Ovary (tissue), 3 donors: ENCODE results near the gene PINLYP.

ENCODE experiments used
- POLR2A ChIP-seq: fragments of 450-650 bp; IDR thresholded peaks from one replicate; pipeline ENCODE4 v1.6.1; 2017; ENCODE audit warnings: antibody characterized with exemption, mild to moderate bottlenecking, moderate library complexity
- TF ChIP-seq, protein P1 (sequence below), 3 donors: fragments of 450-650 bp in 2 of 3; fragments of 200-600 bp in 1 of 3; IDR thresholded peaks; one replicate each; pipeline versions ENCODE4 v1.5.1 to v1.8.0; 2016 to 2022; ENCODE audit warnings: antibody characterized with exemption in 3 of 3, mild to moderate bottlenecking in 1 of 3
- donor health status: DM: no; HTN: no; CAD: no.

- TF ChIP-seq, protein P1, sequence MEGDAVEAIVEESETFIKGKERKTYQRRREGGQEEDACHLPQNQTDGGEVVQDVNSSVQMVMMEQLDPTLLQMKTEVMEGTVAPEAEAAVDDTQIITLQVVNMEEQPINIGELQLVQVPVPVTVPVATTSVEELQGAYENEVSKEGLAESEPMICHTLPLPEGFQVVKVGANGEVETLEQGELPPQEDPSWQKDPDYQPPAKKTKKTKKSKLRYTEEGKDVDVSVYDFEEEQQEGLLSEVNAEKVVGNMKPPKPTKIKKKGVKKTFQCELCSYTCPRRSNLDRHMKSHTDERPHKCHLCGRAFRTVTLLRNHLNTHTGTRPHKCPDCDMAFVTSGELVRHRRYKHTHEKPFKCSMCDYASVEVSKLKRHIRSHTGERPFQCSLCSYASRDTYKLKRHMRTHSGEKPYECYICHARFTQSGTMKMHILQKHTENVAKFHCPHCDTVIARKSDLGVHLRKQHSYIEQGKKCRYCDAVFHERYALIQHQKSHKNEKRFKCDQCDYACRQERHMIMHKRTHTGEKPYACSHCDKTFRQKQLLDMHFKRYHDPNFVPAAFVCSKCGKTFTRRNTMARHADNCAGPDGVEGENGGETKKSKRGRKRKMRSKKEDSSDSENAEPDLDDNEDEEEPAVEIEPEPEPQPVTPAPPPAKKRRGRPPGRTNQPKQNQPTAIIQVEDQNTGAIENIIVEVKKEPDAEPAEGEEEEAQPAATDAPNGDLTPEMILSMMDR (IDR thresholded peaks at IDR 0.05): no peak
- TF ChIP-seq POLR2A: no peak
These were observed 16.5 kb downstream of the PINLYP start for GRCh38 chr19:43591904-43592772.
